Measurements from ENCODE around the gene HIPK1.
"Not testable (repeated sequence)": the region's sequence is repeated elsewhere in the genome, so short reads cannot be mapped to it uniquely, and the experiment has no call there.

The HIPK1 gene

DNA sequence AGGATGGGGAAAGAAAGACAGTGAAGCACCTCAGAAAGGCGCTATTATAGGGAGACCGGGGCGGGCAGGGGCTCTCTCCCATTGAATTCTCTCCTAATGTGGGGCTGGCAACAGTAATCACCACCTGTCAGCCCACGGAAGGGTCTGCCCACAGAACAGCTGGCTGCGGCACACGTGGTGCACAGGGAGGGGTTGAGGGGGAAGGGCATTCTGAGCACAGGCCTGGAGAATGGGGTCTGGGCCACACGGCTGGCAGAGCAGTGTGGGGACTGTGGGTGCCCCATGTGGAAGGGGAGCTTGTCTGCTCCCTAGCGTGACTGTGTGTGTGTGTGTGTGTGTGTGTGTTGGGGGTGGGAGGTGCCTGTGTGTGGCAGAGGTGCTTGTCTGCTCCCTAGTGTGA, 54.3 kb downstream of the HIPK1 start:
- DNase-seq, result no peak

DNA sequence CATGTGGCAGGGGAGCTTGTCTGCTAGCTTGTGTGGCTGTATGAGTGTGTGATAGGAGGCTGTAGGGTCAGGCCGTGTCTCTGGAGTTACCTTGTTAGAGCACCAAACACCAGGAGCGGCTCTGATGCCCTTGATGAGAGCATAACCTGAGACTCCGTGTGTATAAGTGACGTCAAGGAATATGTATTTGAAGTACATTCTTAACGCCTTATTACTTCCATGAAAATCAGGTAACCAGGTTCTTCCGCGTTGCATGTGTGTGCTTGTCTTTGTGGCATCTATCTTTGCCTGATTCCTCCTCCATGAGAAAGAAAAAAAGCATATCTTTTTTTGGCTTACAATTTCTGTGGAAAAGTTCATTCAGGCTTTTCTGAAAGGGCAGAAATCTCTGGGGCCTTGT, 54.7 kb downstream of the HIPK1 start:
- DNase-seq, result no peak

DNA sequence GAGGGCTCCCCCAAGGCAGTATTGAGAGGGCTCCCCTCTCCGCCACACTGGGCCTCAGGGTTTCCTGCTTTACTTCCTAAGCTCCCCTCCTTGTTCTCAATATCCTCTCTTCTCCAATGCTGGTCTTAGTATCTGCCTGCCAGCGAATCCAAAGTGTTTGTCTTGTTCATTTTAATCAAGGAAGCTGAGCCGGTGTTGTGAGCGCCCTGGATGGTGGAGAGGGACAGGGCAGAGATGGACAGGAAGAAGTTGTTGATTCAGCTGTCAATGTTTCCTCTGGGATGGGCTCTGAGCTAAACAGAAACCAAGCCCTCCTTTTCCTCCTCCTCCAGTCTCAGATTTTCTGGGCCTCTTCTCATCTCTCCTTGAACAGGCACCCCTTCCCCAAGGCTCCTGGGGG, 55.6 kb downstream of the HIPK1 start:
- no peak for DNase-seq

DNA sequence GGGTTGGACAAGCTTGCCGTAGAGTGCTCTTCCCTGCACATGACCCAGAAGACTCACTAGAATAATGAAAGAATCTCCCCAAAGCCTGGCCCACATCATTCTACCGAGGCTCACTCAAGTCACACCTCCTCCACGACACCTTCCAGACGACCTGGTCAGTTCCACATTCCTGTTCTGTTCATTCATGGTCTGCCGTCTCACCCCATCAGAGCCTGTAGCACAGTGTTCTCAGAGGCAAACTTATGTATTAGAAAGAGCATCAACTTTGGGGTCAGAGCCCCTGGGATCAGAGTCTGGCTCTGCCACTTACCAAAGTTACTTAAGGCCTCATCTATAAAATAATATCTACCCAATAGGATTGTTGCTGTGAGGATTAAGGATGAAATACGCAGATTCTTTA, 57.7 kb downstream of the HIPK1 start:
- no peak for DNase-seq

DNA sequence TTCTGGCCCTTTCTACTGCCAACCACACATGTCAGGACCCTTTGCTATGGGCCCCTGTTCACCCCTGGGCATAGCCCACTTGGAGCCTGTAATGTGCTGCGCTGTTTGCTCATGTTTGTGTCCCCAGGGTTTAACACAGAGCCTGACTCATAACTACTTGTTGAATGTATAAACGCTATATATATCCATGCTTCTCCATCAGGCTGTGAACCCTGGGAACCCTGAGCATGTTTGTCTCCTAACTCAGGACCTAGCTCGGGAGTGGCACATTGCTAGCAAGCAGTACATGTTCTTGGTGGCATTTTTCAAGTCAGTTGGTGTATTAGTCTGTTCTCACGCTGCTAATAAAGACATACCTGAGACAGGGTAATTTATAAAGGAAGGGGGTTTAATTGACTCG, 58.1 kb downstream of the HIPK1 start:
- no peak for DNase-seq

DNA sequence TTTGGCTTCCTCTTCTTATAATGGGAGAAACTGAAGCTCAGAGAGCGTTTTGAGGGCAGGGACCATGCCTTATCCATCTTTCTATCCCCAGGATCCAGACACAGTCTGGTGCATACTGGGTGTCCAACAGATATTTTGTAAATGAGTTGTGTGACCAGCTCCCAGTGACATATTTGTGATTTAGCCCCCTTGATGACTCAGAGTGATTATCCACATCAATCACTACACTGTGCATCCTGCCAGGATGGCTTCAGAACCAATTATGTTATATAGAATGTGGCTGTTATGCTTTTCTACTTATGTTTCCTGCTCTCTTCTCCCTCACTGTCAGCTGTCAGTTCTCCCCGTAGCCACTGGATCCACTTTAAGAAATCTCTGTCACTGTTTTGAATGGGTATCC, 61.4 kb downstream of the HIPK1 start:
- no peak for DNase-seq

DNA sequence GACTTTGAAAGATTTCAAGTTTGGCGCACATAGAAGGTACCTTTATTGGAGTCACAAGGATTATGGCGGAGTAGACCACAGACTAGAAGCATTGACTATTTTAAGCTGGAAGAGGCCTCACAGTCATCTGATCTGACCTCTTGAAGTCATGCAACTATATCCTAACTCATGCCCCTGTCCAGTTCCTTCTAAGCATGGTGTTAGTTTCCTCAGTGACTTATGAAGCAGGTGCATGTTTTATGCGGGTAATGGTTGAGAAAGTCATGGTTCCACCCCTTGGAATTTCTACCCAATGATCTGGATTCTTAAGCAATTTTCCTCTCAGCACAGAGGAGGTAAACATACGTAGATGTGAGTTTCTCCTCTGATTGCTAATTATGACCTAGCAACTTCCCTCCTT, 61.8 kb downstream of the HIPK1 start:
- DNase-seq, result no peak

DNA sequence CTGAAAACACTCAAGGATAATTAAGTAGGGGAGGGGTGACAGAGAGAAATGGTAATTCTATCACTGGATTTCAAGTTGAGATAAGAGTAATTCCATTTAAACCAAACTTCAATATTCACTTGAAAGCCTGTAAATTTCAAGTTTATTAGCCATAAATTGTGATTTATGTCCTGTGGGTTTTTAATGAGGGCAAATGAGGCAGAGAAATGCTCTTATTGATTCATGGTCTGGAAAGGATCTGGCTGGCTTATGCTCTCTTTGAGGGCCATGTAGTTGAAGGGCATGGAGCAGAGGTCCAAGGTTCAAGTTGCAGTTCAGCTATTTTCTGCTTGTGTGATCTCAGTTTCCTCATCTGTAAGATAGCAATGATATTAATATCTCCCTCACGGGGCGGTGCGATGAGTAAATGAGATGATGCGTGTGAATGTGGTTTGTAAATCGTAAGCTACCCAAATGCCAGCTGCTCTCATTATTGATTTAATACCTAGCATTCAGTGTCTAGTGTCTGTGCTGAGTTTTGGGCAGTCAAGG, 62.4 kb downstream of the HIPK1 start:
- no peak for DNase-seq

DNA sequence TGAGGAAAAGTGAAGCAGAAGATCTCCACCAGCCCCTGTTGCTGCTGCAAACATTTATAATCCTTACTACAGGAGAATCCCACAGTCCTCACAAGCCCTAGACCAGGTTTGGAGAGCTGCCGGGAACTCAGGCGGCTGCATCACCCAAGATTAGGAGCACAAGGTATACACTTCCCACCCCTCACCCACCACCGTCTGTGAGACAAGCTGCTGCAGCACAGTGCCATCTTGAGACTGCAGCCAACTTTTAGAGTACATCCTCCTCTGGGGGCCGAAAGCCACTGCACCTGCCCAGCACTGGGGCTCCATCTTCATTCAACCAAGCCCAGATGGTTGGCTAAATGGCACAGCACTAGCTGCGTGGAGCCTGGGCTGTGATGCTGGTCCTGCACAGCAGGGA, 63.9 kb downstream of the HIPK1 start:
- DNase-seq, result no peak

DNA sequence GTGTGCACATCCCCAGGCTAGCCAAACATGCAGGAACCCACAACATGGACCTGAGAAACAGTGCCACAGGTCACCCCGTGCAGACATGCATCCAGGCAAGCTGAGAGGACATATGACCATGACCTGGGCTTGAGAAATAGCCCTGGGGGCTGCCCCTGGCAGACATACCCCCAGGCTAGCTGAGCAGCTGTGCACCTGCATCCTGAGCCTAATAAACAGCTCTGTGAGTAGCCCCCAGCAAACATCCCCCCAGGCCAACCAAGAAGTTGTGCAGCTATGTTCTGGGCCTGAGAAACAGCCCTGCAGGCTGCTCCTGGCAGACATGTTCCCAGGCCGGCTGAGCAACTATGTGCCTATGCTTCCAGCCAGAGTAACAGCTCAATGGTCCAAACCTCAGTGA, 64.6 kb downstream of the HIPK1 start:
- no peak for DNase-seq

DNA sequence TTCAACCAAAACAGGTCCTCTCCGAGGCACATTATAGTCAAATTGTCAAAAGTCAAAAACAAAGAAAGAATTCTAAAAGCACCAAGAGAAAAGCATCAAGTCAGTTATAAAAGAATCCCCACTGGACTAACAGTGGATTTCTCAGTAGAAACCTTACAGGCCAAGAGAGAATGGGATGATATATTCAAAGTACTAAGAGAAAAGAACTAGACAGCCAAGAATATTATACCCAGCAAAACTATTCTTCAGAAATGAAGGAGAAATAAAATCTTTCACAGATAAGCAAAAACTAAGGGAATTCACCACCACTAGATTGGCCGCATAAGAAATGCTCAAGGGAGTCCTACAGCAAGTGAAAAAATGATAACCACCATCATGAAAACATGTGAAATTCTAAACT, 66.3 kb downstream of the HIPK1 start:
- no peak for DNase-seq

DNA sequence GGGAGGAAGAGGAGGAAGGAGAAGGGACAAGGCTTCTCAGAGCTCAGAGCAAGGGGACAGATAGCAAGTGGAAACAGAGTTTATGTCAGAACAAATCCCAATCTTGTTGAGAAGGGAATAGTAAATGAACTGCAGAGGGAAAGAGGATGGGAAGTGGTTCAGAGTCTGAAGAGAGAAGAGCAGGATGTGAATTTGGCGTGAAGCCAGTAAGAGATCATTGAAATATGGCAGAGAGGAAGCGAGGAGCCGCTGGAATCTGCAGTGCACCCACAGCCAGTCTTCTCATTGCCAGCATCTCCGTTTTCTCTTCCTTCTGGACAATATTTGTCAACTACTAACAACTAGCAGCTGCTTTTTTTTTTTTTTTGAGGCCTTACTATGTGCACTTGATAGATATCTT, 69.2 kb downstream of the HIPK1 start:
- DNase-seq, result no peak

DNA sequence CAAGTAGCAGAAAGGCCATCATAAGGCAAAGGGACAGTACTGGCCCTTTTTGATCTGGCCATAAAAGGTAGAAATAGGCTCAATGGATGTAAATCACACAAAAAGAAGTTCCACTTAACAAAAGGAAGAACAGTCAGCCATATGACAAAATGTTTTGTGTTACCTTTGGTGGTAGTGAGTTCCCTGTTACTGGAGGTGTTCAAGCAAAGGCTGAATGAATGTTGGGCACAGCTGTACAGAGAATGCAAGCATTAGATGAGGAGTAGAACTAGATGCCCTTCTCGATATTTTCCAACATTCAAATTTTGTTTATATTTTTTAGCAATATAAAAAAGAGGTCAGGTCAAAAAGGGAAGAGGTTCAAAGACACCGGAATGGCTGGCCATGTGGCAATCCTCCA, 70.1 kb downstream of the HIPK1 start:
- no peak for DNase-seq

DNA sequence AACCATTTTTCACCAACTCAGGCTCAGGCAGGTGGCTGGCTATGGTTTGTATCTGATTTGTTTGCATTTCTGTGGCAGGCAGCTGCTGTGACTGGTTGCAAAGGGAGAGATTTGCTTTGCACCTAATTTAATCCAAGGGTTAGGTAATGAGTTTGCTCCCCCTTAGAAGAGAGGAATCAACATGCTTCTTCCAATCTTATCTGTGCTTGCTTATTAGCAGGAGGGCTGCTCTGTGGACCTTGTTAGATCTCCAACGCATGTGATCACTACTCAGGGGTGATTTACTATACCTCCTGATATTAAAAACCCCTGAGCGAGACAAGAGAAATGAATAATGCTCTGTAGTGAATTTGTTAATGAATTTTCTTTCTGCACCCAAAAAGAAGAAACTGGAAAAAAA, 70.7 kb downstream of the HIPK1 start:
- DNase-seq, result no peak

DNA sequence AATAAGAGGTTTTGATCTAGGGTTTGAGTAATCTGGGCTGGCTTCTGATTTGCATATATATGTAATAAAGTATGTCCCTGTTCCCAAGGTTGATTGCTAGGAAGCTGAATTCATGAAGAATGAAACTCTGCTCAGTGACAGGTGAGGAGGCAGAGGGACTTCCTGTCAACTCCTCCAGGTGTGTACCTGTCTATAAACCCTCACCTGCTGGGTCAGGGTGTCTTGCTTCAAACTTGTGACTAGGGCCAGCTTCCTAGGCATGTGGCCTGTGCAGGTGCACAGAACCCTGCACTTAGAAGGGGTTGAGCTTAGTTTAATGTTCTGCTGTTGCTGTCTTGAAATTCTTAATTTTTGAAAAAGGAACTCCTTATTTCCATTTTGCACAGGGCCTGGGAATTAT, 71.3 kb downstream of the HIPK1 start:
- no peak for DNase-seq

DNA sequence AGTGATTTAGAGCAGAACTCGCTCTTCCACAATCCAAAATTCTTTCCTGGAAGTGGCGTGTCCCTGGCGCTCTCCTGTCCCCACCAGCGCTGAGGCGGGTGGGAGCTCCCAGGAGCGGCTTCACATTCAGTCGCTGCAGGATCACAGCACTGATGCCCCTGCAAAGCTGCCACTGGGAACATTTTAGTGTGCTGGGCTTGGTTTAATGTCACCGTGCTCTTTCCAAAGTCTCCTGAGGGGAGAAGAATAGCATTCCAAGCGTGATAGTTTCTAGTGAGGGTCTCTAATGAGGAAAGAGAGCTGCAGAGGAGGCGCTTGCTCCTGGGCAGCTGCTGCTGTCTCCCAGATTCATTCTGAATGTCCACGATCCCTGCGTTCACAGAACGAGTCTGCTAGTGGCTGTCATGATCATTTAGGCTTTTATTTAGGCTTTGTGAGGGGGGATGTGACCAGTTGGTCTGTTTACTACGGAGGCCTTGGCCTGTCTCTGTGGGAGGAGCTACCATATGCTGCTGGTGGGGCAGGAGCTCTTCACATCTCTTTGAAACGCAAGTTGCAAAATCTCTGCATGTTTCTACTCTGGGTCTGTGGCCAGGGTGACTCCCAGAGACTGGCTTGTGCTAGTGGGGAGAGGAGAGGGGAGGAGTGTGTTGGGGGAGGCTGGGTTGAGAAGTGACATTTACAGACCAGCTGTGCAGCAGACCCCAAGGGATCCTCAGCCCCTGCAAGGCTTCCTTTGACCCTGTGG, 73.5 kb downstream of the HIPK1 start:
- DNase-seq, result no peak

DNA sequence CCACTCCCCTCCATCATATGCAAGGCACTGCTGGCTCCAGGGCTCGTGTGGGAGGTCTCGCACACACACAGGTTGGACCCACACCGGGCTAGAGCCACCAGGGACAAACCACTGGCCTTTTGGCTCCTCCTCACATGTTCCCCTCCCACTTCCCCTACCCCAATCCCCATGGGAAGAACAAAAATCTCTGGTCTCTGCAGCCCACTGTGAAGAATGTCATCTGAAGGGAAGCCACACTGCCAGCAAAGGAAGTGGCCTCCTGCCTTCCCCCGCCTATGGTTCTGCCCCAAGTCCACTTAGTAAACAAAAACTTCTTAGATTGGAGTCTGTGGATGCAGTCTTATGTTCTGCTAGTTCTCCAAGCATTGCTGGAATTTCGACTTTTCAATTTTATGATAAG, 74.3 kb downstream of the HIPK1 start:
- DNase-seq, result no peak

DNA sequence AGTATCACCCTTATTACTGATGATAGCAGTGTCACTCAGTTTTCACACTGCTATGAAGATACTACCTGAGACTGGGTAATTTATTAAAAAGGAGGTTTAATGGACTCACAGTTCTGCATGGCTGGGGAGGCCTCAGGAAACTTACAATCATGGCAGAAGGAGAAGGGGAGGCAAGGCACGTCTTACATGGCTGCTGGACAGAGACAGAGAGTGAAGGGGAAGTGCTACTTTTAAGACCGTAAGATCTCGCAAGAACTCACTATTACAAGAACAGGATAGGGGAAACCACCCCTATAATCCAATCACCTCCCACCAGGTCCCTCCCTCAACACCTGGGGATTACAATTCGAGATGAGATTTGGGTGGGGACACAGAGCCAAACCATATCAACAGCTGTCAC, 77.7 kb downstream of the HIPK1 start:
- DNase-seq, result not testable (repeated sequence)

DNA sequence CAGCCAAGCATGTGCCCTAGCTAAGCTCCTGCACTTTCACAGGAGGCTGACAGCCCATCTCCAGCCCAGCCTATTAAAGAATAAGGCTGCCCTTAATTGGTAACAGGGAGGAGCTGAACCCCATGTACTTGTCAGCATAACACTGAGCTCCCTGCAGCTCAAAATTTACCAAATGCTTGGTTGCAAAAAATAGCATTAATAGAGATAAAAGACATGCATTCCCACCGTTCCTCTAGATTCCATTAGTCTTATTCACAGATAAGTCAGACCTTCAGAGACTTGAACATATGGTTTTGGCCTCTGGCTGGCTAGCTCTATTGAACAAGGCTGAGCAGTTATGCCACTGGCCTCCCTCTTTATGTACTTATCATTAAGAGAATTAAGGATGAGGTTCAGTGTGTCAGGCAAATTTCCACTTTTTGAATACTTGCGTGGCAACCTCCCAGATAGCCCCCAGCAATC, 79.4 kb downstream of the HIPK1 start:
- DNase-seq, result no peak

DNA sequence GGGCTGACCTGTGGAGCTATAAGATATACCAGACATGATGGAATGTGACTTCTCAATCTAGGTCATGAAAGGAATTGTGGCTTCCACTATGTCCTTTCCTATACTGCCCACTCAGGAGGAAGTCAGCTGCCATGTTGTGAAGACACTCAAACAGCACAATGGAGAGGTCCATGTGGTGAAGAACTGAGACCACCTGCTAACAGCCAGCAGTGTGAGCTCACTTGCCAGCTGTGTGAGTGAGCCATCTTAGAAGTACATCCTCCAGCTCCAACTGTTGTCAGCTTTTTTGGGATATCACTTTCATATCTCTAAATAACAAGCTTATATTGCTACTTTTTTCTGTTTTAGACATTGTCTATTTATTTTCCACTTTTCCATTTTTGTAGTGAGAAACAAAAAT, 79.9 kb downstream of the HIPK1 start:
- DNase-seq, result no peak

DNA sequence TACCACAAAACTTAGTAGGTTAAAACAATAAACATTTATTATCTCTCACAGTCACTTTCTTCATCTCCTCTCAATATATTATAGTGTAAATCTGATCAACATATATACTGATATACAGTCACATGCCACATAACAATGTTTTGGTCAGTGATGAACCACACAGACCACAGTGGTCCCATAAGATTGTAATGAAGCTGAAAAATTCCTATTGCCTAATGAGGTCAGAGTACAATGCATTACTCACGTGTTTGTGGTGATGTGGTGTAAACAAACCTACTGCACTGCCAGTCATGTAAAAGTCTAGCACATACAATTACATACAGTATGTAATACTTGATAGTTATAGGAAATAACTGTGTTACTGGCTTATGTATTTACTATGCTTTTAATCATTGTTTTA, 80.3 kb downstream of the HIPK1 start:
- DNase-seq, result no peak

DNA sequence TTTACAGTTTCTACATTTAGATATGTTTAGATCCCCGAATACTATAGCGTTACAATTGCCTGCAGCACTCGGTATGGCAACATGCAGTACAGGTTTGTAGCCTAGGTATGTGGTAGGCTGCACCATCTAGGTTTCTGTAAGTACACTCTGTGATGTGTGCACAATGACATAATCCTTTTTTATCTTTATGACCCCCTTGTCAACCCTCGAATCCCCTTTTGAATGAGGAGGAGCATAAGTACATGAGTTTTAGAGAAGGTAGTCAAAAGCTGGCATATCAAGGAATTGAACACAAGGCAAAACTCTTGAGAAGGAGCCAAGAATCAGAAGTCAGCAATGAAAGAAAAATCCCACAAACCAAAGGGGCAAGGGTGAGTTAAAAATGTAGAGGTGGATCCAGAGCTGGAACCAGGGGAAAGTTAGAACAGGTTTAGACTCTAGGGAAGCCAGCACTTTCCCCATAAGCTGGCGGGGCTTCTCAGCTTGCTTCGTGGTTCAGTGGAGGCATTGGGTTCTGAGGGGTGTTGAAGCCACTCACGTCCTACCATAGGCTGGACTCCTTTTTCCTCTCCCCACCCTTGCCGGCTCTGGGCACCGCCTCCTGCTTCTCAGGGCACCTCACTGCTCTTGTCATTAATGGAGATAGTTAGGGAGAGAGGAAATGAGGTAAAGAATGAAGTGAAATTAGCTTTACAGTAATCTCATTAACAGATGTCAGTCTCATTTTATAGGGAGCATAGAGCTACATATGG, 81.5 kb downstream of the HIPK1 start:
- no peak for DNase-seq

DNA sequence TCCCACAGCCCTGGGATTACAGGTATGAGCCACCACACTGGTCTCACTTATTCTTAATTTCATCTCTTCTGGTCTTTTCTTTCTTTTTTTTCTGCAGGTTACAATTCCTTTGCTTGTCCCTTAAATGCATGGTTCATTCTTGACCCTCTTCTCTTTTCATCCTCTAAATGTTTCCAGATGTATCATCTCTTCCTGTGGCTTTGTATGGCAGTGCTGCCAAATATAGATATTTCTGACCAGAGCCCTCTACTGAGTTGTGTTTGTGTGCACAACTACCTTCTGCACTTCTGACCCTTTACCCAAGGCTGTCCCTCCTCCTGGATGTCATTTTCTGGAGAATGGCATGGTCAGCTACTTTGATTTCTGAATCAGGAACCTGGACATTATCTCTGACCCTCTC, 82.7 kb downstream of the HIPK1 start:
- DNase-seq, result no peak

DNA sequence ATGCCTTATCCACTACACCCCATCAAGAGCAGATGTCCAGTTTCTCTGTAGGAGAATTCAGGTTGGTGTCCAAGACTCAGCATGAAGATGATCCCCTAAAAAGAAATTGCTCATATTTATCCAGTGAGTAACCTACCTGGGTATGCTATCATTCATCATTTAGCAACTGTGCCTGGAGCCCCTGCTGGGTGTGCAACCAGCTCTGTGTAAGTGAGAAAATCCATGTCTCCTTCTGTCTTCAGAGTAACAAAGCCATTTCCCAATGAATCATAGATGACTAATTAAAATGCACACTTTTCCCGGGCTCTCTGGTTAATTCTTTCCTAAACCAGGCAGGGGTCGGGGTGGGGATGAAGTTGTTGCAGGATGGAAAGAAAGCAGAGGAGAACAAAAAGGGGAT, 86.0 kb downstream of the HIPK1 start:
- DNase-seq, result no peak

DNA sequence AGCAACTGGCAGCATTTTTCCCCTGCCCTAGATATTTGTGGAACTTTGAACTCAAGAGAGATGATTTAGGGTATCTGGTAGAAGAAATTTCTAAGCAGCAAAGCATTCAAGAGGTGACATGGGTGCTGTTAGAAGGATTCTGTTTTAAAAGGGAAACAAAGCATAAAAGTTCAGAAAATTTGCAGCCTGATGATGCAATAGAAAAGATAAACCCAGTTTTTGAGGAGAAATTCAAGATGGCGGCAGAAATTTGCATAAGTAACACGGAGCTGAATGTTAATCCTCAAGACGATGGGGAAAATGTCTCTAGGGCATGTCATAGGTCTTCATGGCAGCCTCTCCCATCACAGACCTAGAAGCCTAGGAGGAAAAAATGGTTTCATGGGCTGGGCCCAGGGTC, 90.6 kb downstream of the HIPK1 start:
- DNase-seq, result not testable (repeated sequence)
